ENCODE results near the gene LYSMD3. TPM values are rescaled to one million over a fixed set of nuclear protein-coding genes. Genes with fewer than 3 reads are reported as not detected.

LYSMD3 gene
- total RNA-seq, 1 donor from 2014 or later: 19.8 TPM

DNA sequence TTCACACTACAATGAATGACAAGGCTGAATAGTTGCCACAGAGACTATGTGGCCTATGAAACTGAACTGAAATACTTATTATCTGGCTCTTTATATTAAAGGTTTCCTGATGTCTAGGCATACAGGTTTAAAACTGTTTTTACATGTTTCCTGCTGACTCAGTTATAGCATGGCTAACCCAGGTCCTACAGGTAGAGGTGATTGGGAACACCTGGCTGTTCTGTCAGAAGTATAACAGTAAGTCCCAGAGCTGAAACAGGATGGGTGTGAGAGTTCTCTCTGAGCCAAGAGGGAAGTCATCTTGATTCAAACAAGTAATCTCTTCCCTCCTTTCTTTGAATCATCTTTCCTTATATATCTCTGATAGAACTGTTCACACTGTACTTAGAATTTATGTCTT lies 24.3 kb upstream of the LYSMD3 start:
- TF ChIP-seq, protein P1, sequence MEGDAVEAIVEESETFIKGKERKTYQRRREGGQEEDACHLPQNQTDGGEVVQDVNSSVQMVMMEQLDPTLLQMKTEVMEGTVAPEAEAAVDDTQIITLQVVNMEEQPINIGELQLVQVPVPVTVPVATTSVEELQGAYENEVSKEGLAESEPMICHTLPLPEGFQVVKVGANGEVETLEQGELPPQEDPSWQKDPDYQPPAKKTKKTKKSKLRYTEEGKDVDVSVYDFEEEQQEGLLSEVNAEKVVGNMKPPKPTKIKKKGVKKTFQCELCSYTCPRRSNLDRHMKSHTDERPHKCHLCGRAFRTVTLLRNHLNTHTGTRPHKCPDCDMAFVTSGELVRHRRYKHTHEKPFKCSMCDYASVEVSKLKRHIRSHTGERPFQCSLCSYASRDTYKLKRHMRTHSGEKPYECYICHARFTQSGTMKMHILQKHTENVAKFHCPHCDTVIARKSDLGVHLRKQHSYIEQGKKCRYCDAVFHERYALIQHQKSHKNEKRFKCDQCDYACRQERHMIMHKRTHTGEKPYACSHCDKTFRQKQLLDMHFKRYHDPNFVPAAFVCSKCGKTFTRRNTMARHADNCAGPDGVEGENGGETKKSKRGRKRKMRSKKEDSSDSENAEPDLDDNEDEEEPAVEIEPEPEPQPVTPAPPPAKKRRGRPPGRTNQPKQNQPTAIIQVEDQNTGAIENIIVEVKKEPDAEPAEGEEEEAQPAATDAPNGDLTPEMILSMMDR (IDR thresholded peaks at IDR 0.05; ENCODE audit: borderline replicate concordance): no peak
- Histone ChIP-seq H3K9me3 (replicated peaks) (no peaks in the 10 kb centered on the region), H3K4me1 (peaks cover 16% of the 10 kb centered on the region), H3K27me3 (ENCODE audit: low read depth) (peaks cover 60% of the 10 kb centered on the region), H3K27ac (replicated peaks) (no peak overlapping the region), H3K36me3 (no peaks in the 10 kb centered on the region), H3K4me3 (no peak overlapping the region)
- intact Hi-C loops (cut with micrococcal nuclease): no loop called here
- no peak for DNase-seq

DNA sequence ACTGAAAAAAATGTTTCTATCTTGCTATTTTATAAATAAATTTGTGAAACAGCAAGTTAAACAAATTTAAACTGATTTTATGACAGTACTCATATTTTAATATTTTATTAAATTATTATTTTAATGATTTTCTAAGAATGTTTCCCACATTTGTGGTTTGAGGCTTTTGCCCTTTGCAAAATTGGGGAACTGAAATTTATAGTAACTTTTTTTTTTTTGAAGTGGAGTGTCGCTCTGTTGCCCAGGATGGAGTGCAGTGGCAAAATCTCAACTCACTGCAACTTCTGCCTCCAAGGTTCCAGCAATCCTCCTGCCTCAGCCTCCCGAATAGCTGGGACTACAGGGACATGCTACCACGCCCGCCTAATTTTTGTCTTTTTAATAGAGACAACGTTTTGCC lies 22.0 kb upstream of the LYSMD3 start:
- Histone ChIP-seq H3K4me1 (peaks cover 10% of the 10 kb centered on the region), H3K9me3 (replicated peaks) (no peaks in the 10 kb centered on the region), H3K27me3 (ENCODE audit: low read depth) (peaks cover 37% of the 10 kb centered on the region), H3K27ac (replicated peaks) (no peak overlapping the region), H3K36me3 (no peaks in the 10 kb centered on the region), H3K4me3 (no peak overlapping the region)
- TF ChIP-seq, protein P1 (IDR thresholded peaks at IDR 0.05; ENCODE audit: borderline replicate concordance): no peak
- intact Hi-C loops (cut with micrococcal nuclease): no loop called here
- no peak for DNase-seq

DNA sequence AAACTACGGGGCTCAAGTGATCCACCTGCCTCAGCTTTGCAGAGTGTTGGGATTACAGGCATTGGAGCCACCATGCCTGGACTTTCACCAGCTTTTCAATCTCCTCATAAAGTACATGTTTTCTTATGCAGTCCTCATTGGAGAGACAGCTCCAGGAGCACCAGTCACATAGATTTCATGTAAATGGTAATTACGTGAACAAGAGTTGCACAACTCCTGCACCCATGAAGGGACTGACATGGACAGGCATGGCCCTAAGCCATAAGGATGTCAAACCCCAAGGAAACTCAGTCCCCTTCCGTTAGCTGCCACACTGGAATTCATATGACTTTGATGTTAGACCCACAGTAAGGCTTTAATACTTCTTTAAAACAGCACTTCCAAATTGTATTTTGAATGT lies 21.6 kb upstream of the LYSMD3 start:
- DNase-seq: no peak
- H3K27me3 ChIP-seq (ENCODE audit: low read depth): peaks cover 37% of the 10 kb centered on the region
- intact Hi-C loops (cut with micrococcal nuclease): no loop called here
- no peak overlapping the region for H3K27ac ChIP-seq (replicated peaks)
- TF ChIP-seq, protein P1 (IDR thresholded peaks at IDR 0.05; ENCODE audit: borderline replicate concordance): no peak
- no peak overlapping the region for H3K4me3 ChIP-seq
- no peaks in the 10 kb centered on the region for H3K9me3 ChIP-seq (replicated peaks)
- no peaks in the 10 kb centered on the region for H3K36me3 ChIP-seq
- peaks cover 10% of the 10 kb centered on the region for H3K4me1 ChIP-seq

DNA sequence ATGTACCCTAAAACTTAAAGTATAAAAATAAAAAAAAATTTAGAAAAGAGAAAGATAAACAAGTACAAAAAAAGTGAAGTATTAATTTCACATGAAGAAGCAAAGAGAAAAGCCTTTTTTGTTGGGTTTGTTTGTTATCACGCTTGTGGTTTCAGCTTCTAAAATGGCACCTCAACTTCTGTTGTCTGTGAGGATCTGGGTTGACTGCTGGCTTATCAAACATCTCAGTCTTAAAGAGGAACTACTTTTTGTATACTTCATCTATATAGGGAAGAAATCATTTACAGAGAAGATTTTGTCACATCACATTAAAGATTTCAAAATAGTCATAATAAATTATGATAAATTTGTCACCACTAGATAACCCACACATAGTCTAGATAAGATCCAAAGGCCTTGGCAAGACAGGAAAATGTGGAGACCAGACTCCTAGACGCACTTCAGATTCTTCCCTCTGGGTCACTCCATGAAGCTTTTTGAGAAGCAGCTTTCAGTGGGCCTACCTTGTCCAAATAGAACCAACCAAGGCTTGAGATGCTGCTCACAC lies 20.4 kb upstream of the LYSMD3 start:
- Histone ChIP-seq H3K4me3 (no peak overlapping the region), H3K9me3 (replicated peaks) (no peaks in the 10 kb centered on the region), H3K36me3 (no peaks in the 10 kb centered on the region), H3K27me3 (ENCODE audit: low read depth) (peaks cover 33% of the 10 kb centered on the region), H3K27ac (replicated peaks) (no peak overlapping the region), H3K4me1 (peaks cover 10% of the 10 kb centered on the region)
- DNase-seq: no peak
- TF ChIP-seq, protein P1 (IDR thresholded peaks at IDR 0.05; ENCODE audit: borderline replicate concordance): no peak
- intact Hi-C loops (cut with micrococcal nuclease): no loop called here

DNA sequence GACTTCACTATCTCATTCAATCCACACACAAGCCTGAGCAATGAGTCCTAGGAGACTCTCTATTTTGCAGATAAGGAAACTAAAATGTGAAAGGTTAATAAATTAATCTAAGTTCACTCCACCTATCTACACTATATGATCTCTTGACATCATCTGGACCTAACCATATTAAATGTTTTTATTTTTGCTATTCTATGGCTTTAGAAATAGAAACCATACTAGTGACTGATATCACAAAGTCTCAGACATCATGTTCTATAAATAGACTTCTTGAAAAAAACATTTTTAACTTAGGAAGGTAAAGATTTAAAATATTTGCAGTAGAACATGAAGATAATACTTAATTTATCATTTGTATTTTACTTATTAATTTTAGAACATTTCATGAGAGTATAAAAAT lies 19.8 kb upstream of the LYSMD3 start:
- peaks cover 10% of the 10 kb centered on the region for H3K4me1 ChIP-seq
- H3K36me3 ChIP-seq: no peaks in the 10 kb centered on the region
- no peak for DNase-seq
- H3K9me3 ChIP-seq (replicated peaks): no peaks in the 10 kb centered on the region
- H3K4me3 ChIP-seq: no peak overlapping the region
- no peak overlapping the region for H3K27ac ChIP-seq (replicated peaks)
- TF ChIP-seq, protein P1 (IDR thresholded peaks at IDR 0.05; ENCODE audit: borderline replicate concordance): no peak
- peaks cover 32% of the 10 kb centered on the region for H3K27me3 ChIP-seq (ENCODE audit: low read depth)
- intact Hi-C loops (cut with micrococcal nuclease): no loop called here
